ENCODE data around the gene CSMD2.
"Not testable (repeated sequence)": the region's sequence is repeated elsewhere in the genome, so short reads cannot be mapped to it uniquely, and the experiment has no call there.

The CSMD2 gene

DNA sequence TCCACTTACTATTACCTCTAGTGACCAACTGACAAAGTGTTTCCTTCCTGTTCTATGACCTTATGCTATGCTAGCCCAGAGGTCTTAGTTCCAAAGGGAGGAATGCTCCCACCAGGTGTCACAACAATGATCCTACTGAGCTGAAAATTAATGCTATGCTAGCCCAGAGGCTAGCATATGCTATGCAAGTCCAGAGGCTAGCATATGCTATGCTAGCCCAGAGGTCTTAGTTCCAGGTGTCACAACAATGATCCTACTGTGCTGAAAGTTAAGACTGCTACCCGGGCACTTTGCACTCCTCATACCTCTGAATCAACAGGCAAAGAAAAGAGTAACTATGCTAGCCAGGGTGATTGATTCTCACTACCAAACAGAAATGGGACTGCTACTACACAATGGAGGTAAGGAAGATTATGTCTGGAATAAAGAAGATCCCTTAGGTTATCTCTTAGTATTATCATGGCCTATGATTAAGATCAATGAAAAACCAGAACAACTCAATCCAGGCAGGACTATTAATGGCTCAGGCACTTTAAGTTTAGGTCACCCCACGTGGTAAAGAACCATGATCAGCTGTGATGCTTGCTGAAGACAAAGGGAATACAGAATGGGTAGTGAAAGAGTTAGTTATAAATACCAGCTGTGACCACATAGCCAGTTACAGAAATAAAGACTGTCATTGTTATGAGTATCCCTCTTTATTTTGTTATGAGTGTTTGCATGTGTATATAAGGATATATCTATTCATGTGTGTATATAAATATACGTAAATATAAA lies 114.1 kb downstream of the CSMD2 start:
- no peak for DNase-seq

DNA sequence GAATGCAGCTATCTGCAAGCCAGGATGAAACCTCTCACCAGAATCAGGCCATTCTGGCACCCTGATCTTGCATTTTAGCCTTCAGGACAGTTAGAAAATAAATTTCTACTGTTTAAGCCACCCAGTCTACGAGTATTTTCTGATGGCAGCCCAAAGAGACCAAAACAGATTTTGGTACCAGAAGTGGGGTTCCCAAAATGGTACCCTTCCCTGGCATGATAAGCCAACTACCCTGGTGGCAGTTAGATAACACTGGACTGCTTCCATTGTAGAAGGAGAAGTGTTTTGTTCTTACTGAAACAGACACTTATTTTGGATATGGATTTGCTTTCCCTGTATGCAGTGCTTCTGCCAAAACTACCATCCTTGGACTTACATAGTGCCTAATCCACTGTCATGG lies 115.0 kb downstream of the CSMD2 start:
- DNase-seq, result no peak

DNA sequence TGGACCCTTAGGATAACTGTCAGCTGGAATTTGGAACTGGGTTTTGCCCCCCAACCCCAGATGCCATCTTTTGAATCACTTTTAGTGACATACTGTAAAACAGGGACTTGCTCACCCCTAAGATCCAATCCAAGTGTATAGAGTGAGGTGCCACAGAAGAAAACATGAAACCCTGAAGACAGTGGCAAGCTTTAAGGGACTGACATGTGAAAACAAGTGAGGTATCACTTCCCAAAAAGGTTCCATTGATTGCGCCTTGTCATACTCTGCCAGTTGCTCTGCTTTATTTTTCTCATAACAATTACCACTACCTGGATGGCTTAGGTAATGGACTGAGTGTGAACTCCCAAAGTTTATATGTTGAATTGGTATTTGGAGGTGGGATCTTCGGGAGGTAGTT lies 115.6 kb downstream of the CSMD2 start:
- DNase-seq, result no peak

DNA sequence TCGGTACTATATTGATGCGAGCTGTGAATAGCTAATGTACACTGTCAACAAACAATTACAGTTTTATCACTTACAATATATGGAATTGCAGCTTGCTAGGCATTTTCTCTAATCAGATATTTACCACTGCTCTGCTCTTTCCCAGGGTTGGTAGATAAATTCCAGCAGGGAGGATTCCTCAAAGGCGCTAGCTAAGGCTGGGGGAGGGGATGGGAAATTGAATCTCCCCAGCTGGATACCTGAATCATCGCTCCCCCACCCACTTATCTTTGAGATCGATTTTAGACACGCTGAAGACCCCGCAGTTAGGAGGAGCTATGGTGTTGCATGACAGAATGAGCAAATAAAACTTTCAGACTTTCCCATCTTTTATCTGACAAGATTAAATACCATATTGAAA lies 127.2 kb downstream of the CSMD2 start:
- DNase-seq, result no peak

DNA sequence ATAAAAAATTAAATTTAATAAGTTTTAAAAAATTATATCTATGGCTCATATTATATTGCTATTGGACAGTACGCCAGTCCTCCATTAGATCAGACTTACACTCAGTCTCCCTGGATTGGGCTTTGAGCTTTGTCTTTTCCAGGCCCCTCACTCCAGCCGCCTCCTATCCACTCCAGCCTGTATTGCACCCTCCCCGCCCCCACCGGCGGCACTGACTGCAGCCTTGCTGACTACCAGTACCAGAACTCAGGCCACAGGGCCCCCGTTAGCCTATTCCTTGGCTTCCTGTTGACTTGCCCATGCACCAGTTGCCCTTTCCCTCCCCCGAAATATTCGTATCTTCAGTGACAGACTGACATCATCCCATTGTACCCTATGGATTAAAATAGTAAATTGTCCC lies 127.9 kb downstream of the CSMD2 start:
- no peak for DNase-seq

DNA sequence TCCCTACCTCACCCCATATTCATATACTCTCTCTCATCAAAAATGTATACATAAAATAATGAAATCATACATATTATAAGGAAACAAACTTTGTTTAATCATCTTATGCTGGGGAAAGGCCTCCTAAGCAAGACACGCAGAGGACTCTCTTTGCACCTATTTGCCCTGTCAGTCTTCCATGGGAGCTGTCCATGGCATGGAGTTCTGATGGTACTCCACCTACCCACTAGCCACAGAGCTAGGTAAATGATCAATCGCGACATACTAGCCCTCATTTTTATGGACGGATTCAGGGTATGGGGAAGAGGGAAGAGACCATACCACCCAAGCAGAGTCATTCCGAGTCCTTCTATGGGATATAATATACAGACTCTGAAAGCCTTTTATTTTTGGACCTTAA lies 131.0 kb downstream of the CSMD2 start:
- DNase-seq, result no peak

DNA sequence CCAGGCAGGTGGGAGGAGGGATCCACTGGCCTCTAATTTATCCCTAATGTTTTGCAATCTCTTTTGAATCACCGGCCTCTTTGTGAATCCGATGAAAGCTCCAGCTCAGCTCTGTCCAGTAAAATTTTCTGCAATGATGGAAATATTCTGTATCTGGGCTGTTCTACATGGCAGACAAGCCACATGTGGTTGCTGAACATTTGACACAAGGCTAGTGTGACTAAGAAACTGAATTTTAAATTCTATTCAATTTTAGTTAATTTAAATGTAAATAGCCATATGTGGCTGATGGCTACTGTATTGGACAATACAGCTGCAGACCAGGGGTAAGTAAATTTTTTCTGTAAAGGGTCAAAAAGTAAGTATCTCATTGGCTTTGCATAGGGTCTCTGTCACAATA lies 135.1 kb downstream of the CSMD2 start:
- no peak for DNase-seq

DNA sequence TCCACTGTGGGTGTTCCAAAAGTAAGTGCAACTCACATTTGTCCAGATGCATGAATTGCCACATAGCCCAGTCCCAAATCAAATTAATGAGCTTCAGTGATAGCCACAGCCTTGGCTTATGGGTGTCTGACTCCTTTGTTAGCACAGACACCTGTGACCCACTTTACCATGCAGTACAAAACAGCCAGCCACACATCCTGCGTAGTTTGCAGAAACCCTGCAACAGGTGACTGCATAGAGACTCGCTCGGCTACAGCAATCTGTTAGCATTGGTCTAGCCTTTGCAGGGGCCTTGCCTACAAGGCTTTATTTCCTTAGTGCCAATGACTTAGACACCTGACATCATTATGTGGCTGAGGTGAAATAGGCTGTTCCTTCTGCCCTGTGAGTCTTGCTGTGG lies 135.5 kb downstream of the CSMD2 start:
- no peak for DNase-seq

DNA sequence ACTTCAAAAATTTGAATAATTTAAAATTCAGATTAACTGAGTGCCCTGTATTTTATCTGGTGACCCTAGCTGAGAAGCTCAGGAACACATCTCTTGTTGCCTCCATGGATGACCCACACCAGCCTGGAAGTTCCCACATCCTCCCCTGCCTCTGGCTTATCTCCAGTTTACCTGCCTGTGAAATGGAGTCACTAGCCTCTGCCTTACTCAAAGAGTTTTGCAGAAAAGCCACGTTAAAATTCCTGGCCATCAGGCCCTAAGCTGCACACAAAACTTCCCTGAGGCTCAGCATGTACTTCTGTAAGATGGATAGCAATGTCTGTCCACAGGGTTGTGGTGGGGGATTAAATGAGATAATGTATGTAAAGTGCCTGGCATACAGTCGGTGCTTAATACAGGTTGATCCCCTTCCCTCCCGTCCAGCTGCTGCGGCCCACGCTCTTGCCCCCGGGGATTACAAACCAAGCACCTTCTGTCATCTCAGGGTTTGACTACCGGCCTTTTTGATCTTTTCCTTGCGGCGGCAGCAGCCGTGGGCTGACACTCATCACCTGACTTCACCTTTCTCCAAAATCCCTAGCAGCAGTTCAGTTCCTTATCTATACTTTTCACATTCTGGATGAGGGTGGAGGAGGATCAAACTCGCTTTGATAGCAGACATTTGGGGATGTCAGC lies 136.5 kb downstream of the CSMD2 start:
- DNase-seq, result no peak

DNA sequence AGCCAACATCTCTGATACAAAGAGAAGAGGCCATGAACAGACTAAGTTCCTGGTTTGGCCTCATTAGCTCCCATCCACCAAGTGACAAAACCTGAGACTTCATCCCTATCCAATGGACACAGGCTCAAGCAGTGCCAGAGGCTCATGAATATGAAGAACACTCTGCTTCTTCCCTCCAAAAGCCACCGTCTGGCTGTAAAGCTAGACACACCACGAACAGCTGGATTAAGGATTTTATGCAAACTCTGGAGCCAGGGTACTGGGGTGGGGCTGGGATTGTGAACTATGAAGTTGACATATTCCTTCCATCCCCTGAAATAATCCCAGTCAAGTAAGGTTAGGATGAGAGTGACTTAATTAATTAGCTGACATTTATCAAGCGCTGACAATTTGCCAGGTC lies 139.4 kb downstream of the CSMD2 start:
- DNase-seq, result no peak

DNA sequence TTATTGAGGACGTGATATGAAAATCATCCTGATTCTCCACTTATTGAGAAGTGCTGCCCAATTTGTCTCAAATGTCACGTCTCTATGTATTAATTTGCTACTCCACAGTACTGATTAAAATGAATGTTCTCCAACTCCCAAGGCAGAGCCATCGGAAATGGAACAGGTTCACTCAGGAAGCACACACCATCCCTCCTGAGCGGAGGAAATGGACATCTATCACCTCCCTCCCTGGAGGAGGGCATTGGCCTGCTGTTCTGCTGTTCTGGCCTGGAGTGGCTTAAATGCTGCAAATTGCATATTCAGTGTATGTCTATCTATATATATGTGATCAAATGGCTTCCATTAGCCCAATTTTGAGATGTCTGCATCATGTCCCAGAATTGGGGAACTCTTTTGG lies 140.5 kb downstream of the CSMD2 start:
- no peak for DNase-seq

DNA sequence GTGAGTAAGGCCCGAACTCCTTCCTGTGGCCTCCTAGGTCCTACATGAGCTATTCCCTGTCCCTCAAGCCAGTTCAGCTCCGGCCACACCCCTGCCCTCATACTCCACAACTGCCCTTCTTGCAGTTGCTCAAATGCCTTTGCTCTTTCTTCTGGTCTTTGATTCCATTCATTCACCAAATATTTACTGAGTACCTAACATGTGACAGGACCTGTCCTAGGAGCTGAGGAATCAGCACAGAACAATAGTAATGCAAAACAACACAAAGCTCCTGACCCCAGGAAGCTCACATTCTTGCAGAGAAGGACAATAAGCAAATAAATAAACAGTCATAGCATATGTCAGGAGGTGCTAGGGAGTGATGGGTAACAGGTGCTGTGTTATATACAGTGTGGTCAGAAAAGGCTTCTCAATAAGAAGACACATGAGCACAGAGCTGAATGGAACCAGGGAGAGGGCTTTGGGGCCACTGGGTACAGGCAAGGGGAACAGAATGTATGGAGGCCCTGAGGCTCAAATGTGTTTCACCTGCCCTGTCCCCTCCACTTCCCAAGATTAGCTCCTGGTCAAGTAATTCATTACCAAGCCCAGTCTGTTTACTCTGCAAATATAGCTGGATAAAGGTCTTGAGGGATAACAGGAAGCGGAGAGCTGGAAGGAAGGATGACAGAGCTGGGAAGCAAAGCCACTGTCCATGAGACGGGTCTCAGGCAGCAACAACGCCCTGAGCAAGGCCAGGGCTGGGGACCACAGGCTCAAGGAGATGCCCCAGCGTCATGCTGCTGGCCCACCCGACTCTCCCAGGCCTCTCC lies 145.1 kb downstream of the CSMD2 start:
- no peak for DNase-seq

DNA sequence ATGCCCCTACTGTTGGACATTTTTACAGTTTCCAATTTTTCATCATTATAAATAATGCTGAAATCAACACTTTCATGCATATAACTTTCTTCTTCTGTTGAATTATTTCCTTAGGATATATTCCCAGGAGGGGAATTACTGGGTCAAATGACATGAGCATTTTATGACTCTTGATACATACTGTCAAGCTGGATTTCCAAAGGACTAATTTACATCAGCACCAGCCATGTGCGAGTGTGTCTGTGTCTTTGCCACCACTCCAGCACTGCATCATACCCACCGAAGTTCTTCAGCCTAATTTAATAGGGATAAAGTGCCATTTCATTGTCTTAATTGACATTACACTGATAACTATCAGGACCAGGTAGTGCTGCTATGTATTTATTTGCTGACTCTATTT lies 146.7 kb downstream of the CSMD2 start:
- no peak for DNase-seq

DNA sequence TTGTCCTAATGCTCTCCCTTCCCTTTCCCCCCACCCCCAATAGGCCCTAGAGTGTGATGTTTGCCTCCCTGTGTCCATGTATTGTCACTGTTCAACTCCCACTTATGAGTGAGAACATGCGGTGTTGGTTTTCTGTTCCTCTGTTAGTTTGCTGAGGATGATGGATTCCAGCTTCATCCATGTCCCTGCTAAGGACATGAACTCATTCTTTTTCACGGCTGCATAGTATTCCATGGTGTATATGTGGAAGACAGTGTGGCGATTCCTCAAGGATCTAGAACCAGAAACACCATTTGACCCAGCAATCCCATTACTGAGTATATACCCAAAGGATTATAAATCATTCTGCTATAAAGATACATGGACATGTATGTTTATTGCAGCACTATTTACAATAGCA lies 148.7 kb downstream of the CSMD2 start:
- DNase-seq, result not testable (repeated sequence)

DNA sequence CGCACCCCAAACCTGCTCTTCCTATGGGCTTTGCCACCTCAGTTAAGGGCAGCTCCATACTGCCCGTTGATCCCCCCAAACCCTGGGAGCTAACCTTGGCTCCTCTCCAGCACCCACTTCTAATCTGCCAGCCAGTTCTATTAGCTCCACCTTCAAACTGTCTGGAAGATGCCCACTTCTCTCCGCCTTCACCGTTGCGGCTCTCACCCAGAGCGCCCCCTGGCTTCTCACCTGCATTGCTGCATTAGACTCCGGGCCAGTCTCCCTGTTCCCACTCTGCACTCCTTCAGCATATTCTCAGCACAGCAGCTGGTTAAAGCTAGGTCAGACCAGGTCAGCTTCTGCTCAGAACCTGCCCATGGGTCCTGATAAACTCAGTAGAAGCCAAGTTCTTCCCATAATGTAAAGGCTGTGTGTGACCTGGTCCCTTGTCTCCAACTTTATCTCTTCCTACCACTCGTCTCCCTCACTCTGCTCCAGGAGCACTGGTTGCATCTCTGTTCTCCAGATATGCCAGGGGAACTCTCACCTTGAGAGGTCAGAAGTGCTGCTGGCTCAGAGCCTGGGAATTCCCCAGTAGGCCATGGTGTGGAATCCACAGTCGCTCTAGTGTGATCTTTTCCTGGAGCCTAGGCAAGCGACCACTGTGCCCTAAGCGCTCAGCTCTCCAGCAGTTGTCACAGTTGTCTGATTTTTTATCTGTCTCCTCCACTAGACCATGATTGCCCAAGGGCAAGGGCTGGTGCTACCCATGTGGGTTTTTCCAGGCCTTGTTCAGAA lies 150.9 kb downstream of the CSMD2 start:
- no peak for DNase-seq

DNA sequence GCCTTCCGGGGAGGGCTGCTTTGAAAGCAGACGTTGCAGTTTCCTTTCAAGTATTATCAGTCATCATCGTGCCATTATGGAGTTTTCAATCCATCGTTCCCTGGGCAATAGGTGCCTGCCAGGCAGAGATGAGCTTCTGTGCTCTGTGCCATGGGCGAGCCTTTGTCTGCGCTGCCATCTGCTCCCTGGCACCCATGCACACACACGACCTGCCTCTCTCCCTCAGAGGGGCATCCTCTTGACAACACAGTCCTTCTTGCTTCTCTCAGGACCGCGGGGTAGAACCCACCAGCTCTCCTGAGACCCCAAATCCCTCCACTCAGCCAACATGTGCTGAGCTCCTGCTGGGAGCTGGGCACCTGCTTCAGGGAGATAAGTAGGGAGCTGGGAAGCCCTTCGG lies 151.9 kb downstream of the CSMD2 start:
- DNase-seq, result no peak

DNA sequence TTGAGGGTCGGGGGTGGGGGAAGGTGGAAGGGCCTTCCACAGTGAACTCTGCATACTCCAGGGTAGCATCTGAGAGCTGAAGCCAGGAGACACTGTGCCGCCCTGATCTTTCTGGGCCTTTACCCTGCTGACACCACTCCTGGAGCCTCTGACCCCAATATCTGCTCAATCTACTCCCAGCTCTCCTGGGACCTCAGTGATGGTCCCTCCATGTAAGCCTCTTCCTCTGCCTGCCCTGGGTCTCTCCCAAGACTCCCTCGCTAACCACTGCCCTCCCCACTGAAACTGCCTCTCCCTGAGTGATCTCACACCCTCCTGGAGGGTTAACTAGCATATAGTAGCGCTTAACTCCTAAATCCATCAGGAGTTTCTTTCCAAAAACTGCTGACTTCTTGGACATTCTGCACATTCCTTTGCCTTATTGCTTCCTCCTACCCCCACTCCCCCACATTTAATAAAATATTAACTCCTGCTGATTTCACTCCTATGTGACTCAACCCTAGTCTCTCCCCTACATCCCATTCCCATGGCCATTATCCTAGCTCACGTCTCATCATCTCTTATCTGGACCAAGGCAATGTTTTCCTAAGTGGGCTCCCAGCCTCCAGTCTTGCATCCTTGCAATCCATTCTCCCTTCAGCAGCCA lies 155.6 kb downstream of the CSMD2 start:
- no peak for DNase-seq

DNA sequence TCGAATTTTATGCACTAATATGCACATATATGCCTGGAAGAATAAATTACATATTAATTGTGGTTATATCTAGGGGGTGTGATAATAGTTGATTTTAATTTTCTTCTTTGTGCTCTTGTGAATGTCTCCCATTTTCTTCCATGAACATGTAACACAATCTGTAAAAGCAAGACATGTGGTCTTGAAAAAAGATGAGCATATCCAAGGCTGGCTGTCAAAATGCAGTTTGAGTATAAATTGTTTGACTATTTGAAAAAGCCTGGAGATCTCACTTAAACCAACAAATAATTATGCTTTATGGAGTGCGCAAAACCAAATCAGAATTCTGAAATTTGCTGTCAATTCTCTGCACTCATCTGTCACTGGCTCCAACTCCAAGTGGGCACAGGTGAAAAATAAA lies 157.3 kb downstream of the CSMD2 start:
- DNase-seq, result no peak

DNA sequence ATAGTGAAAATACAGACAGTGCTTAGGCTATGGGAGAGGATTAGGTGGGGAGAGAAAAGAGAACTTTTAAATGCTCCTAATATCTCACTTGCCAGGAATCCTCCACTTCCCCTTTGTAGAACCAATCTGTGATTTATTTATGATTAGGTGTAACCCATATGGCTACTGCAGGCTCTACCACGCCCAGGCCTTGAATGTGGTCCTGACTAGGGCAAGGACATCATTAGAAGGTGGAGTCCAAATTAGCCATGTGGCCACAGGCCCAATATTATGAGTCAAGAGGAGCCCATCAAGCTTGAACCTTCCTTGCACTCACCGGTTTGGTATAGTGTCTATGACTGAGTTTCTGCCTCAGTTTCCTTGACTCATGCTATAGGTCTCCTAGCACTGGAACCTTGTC lies 159.7 kb downstream of the CSMD2 start:
- no peak for DNase-seq

DNA sequence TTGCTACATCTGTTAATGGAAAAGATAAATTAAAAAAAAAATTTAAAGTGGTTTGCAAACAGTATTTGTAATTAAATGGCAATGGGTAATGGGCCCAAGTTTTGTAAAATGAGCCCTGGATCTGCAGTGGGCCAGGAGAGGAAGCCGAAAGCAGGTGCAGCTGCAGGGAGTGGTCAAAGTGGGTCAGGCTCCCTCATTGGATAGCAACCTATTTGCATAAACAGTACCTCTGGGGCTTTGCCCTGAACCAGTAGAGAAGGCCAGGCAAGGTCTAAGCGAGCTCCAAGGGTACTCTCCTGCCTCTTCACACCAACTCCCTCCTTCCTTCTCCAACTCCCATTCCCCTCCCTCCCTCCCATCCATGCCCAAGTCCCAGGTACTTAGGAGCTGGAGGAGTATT lies 162.2 kb downstream of the CSMD2 start:
- no peak for DNase-seq

DNA sequence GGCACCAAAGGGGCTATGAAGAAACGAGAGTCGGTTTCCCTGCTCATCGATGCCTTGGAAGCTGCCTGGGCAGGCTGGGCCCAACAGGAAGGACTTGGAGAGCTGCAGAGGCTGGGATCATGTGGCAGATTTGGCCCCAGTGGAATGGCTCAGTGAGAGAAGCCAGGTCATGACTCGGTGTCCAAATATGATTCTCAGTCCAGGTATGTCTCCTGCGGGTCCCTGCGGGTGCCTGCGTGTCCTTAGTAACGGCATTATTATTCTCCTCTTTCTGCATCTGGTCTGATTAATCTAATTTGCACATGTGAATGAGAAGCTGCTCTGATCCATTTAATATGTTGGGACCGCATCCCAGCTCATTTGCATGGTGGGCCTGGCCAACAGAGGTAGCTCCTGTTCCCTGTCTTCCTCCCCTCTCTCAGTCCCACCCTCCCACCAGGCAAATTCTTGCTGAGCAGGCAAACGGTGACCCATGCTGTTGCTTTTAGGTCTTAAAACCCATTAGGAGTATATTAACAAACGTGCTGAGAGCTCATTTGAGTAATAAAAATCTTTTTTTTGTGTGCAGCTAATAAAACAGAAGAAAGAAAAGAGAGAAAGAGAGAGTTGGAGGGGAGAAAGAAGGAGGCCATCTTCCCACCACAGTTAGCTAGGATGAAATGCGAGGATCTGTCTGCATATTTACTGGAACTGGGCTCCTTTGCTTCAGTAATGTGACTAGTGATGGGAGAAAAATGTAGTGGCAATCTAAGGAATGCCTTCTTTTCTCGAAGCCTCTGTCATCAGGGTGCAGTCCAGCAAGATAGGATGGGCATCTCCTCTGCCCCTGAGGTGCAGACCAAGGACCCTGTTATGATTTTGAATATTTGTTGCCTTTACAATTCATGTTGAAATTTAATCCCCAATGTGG lies 167.6 kb downstream of the CSMD2 start:
- DNase-seq, result no peak

DNA sequence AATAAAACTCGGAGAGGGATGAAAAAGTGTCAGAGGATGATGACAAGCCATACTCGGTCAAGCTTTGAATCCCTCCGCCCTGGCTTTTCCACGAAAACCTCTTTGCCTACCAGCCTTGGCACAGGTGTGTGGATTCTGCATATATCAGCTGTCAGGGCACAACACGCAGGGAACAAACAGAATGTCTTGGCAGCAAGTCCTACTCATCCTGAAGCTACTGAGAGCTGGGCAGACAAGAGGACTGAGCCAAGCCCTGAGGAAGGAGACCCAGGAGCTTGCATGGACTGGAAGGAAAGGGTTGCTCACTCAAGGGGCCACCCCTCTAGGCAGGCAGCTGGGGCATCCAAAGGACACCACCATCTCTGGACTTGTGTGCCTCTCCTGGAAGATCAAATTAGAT lies 168.7 kb downstream of the CSMD2 start:
- DNase-seq, result no peak
